Measurements from ENCODE around the gene GRAMD2B.
A peak's percentile ranks its signal among the peaks of the same experiment; 100 is the strongest.
"Not testable (repeated sequence)": the region's sequence is repeated elsewhere in the genome, so short reads cannot be mapped to it uniquely, and the experiment has no call there.

The GRAMD2B gene

GRCh38 chr5:126437721-126438120, 14.5 kb downstream of the GRAMD2B start:
- Histone ChIP-seq H2AFZ (ENCODE audit: low read depth, low read length) (no peak overlapping the region), H3K79me1 (replicated peaks; ENCODE audit: low read length, poor library complexity, severe bottlenecking) (peaks cover 20% of the 10 kb centered on the region), H2BK5ac (ENCODE audit: low read depth, low read length, poor library complexity, severe bottlenecking) (no peak overlapping the region), H2BK120ac (ENCODE audit: low read depth, low read length) (no peak overlapping the region), H3K4me2 (ENCODE audit: low read length, poor library complexity, severe bottlenecking) (no peak overlapping the region), H3K14ac (ENCODE audit: low read length in 2 of 2) (peak overlapping the region in 1 of 2 experiments; percentile 61), H3K36me3 (ENCODE audit: control insufficient read depth in 1 of 2, insufficient read depth in 2 of 2, low read depth in 1 of 2, low read length in 2 of 2) (peaks cover 7 to 34% of the 10 kb centered on the region in 2 experiments), H3K9me3 (ENCODE audit: control insufficient read depth, low read length) (no peaks in the 10 kb centered on the region), H3K9ac (ENCODE audit: low read length) (no peak overlapping the region), H3K27ac (ENCODE audit: low read length, poor library complexity, severe bottlenecking) (no peak overlapping the region), H3K23ac (ENCODE audit: low read length in 2 of 2) (no peak overlapping the region), H3K4me1 (ENCODE audit: control insufficient read depth, insufficient read depth, low read depth, low read length) (no peaks in the 10 kb centered on the region), H3K27me3 (ENCODE audit: control insufficient read depth in 1 of 2, insufficient read depth in 1 of 2, low read length in 2 of 2) (no peaks in the 10 kb centered on the region), H3K4ac (ENCODE audit: low read depth in 1 of 2, low read length in 2 of 2) (no peak overlapping the region), H2BK12ac (ENCODE audit: low read length in 2 of 2) (no peak overlapping the region), H2BK15ac (ENCODE audit: low read depth, poor library complexity, severe bottlenecking) (no peak overlapping the region), H4K8ac (ENCODE audit: low read length) (peak overlapping the region; percentile 38), H3K18ac (ENCODE audit: low read depth in 1 of 2, low read length in 2 of 2) (no peak overlapping the region), H4K91ac (ENCODE audit: low read length) (peak overlapping the region; percentile 28), H2AK5ac (ENCODE audit: low read length, severe bottlenecking) (no peak overlapping the region), H3K4me3 (ENCODE audit: insufficient read depth in 1 of 2, low read depth in 1 of 2, low read length in 2 of 2) (no peak overlapping the region)
- DNase-seq, result no peak
- WGBS, result 100% methylated on average over 1 of the region's 1 CpG

- H2BK5ac ChIP-seq (ENCODE audit: low read depth, low read length, poor library complexity, severe bottlenecking), result no peak overlapping the region
- H3K27me3 ChIP-seq (ENCODE audit: control insufficient read depth in 1 of 2, insufficient read depth in 1 of 2, low read length in 2 of 2), result no peaks in the 10 kb centered on the region
- no peak overlapping the region for H2BK15ac ChIP-seq (ENCODE audit: low read depth, poor library complexity, severe bottlenecking)
- H3K23ac ChIP-seq (ENCODE audit: low read length in 2 of 2), result no peak overlapping the region
- H2AK5ac ChIP-seq (ENCODE audit: low read length, severe bottlenecking), result no peak overlapping the region
- no peak overlapping the region for H3K14ac ChIP-seq (ENCODE audit: low read length in 2 of 2)
- DNase-seq, result no peak
- no peak overlapping the region for H3K4me3 ChIP-seq (ENCODE audit: insufficient read depth in 1 of 2, low read depth in 1 of 2, low read length in 2 of 2)
- H3K27ac ChIP-seq (ENCODE audit: low read length, poor library complexity, severe bottlenecking), result no peak overlapping the region
- H3K9ac ChIP-seq (ENCODE audit: low read length), result no peak overlapping the region
- no peak overlapping the region for H2BK12ac ChIP-seq (ENCODE audit: low read length in 2 of 2)
- no peak overlapping the region for H4K8ac ChIP-seq (ENCODE audit: low read length)
- no peaks in the 10 kb centered on the region for H3K9me3 ChIP-seq (ENCODE audit: control insufficient read depth, low read length)
- no peak overlapping the region for H3K4ac ChIP-seq (ENCODE audit: low read depth in 1 of 2, low read length in 2 of 2)
- no peak overlapping the region for H4K91ac ChIP-seq (ENCODE audit: low read length)
- H3K4me1 ChIP-seq (ENCODE audit: control insufficient read depth, insufficient read depth, low read depth, low read length), result no peaks in the 10 kb centered on the region
- no peak overlapping the region for H3K18ac ChIP-seq (ENCODE audit: low read depth in 1 of 2, low read length in 2 of 2)
- WGBS, result 93% methylated on average over 4 of the region's 4 CpGs
- H2BK120ac ChIP-seq (ENCODE audit: low read depth, low read length), result no peak overlapping the region
- H3K4me2 ChIP-seq (ENCODE audit: low read length, poor library complexity, severe bottlenecking), result no peak overlapping the region
- no peak overlapping the region for H2AFZ ChIP-seq (ENCODE audit: low read depth, low read length)
- H3K79me1 ChIP-seq (replicated peaks; ENCODE audit: low read length, poor library complexity, severe bottlenecking), result peaks cover 20% of the 10 kb centered on the region
- peaks cover 7 to 34% of the 10 kb centered on the region in 2 experiments for H3K36me3 ChIP-seq (ENCODE audit: control insufficient read depth in 1 of 2, insufficient read depth in 2 of 2, low read depth in 1 of 2, low read length in 2 of 2)
These were observed 15.1 kb downstream of the GRAMD2B start for GRCh38 chr5:126438267-126438666.

- Histone ChIP-seq H2BK15ac (ENCODE audit: low read depth, poor library complexity, severe bottlenecking) (no peak overlapping the region), H3K18ac (ENCODE audit: low read depth in 1 of 2, low read length in 2 of 2) (no peak overlapping the region), H3K27me3 (ENCODE audit: control insufficient read depth in 1 of 2, insufficient read depth in 1 of 2, low read length in 2 of 2) (no peaks in the 10 kb centered on the region), H3K14ac (ENCODE audit: low read length in 2 of 2) (no peak overlapping the region), H2BK120ac (ENCODE audit: low read depth, low read length) (no peak overlapping the region), H2AK5ac (ENCODE audit: low read length, severe bottlenecking) (no peak overlapping the region), H3K4me3 (ENCODE audit: insufficient read depth in 1 of 2, low read depth in 1 of 2, low read length in 2 of 2) (no peak overlapping the region), H4K8ac (ENCODE audit: low read length) (no peak overlapping the region), H3K27ac (ENCODE audit: low read length, poor library complexity, severe bottlenecking) (no peak overlapping the region), H3K36me3 (ENCODE audit: control insufficient read depth in 1 of 2, insufficient read depth in 2 of 2, low read depth in 1 of 2, low read length in 2 of 2) (peaks cover 7 to 34% of the 10 kb centered on the region in 2 experiments), H3K9me3 (ENCODE audit: control insufficient read depth, low read length) (no peaks in the 10 kb centered on the region), H2BK5ac (ENCODE audit: low read depth, low read length, poor library complexity, severe bottlenecking) (no peak overlapping the region), H3K79me1 (replicated peaks; ENCODE audit: low read length, poor library complexity, severe bottlenecking) (peaks cover 20% of the 10 kb centered on the region), H3K4me2 (ENCODE audit: low read length, poor library complexity, severe bottlenecking) (no peak overlapping the region), H3K4ac (ENCODE audit: low read depth in 1 of 2, low read length in 2 of 2) (no peak overlapping the region), H4K91ac (ENCODE audit: low read length) (no peak overlapping the region), H3K23ac (ENCODE audit: low read length in 2 of 2) (no peak overlapping the region), H2AFZ (ENCODE audit: low read depth, low read length) (no peak overlapping the region), H2BK12ac (ENCODE audit: low read length in 2 of 2) (no peak overlapping the region), H3K4me1 (ENCODE audit: control insufficient read depth, insufficient read depth, low read depth, low read length) (peaks cover 1% of the 10 kb centered on the region), H3K9ac (ENCODE audit: low read length) (no peak overlapping the region)
- whole genome bisulfite sequencing, result 80% methylated on average over 2 of the region's 3 CpGs
- DNase-seq, result no peak
These were observed 15.7 kb downstream of the GRAMD2B start for GRCh38 chr5:126438868-126439267.

GRCh38 chr5:126439724-126440123, 16.5 kb downstream of the GRAMD2B start:
- H3K36me3 ChIP-seq (ENCODE audit: control insufficient read depth in 1 of 2, insufficient read depth in 2 of 2, low read depth in 1 of 2, low read length in 2 of 2), result peaks cover 7 to 37% of the 10 kb centered on the region in 2 experiments
- H2AFZ ChIP-seq (ENCODE audit: low read depth, low read length); H4K91ac ChIP-seq (ENCODE audit: low read length); H3K4me3 ChIP-seq (ENCODE audit: insufficient read depth in 1 of 2, low read depth in 1 of 2, low read length in 2 of 2); H3K27ac ChIP-seq (ENCODE audit: low read length, poor library complexity, severe bottlenecking); H3K9ac ChIP-seq (ENCODE audit: low read length); H2BK120ac ChIP-seq (ENCODE audit: low read depth, low read length); H3K23ac ChIP-seq (ENCODE audit: low read length in 2 of 2); H3K14ac ChIP-seq (ENCODE audit: low read length in 2 of 2); H3K4me1 ChIP-seq (ENCODE audit: control insufficient read depth, insufficient read depth, low read depth, low read length); H3K4ac ChIP-seq (ENCODE audit: low read depth in 1 of 2, low read length in 2 of 2); H4K8ac ChIP-seq (ENCODE audit: low read length); H3K4me2 ChIP-seq (ENCODE audit: low read length, poor library complexity, severe bottlenecking); H2BK12ac ChIP-seq (ENCODE audit: low read length in 2 of 2); H3K9me3 ChIP-seq (ENCODE audit: control insufficient read depth, low read length); H2AK5ac ChIP-seq (ENCODE audit: low read length, severe bottlenecking); H2BK15ac ChIP-seq (ENCODE audit: low read depth, poor library complexity, severe bottlenecking); DNase-seq; H2BK5ac ChIP-seq (ENCODE audit: low read depth, low read length, poor library complexity, severe bottlenecking); H3K18ac ChIP-seq (ENCODE audit: low read depth in 1 of 2, low read length in 2 of 2); H3K27me3 ChIP-seq (ENCODE audit: control insufficient read depth in 1 of 2, insufficient read depth in 1 of 2, low read length in 2 of 2): not testable (repeated sequence)
- whole genome bisulfite sequencing, result 100% methylated on average over 4 of the region's 6 CpGs
- peaks cover 18% of the 10 kb centered on the region for H3K79me1 ChIP-seq (replicated peaks; ENCODE audit: low read length, poor library complexity, severe bottlenecking)
